Activated CD8-positive, alpha-beta memory T cell treated with anti-CD3 and anti-CD28 coated beads for 4 hours (primary cell): ENCODE measurements around the gene BRIX1.
A peak's percentile ranks its signal among the peaks of the same experiment; 100 is the strongest.

Source experiments
- DNase-seq, 2 donors: peaks; one replicate each; pipeline ENCODE4 v3.0.0-alpha.2; 2020; ENCODE audit warnings: low read depth in 2 of 2

The BRIX1 gene

DNA sequence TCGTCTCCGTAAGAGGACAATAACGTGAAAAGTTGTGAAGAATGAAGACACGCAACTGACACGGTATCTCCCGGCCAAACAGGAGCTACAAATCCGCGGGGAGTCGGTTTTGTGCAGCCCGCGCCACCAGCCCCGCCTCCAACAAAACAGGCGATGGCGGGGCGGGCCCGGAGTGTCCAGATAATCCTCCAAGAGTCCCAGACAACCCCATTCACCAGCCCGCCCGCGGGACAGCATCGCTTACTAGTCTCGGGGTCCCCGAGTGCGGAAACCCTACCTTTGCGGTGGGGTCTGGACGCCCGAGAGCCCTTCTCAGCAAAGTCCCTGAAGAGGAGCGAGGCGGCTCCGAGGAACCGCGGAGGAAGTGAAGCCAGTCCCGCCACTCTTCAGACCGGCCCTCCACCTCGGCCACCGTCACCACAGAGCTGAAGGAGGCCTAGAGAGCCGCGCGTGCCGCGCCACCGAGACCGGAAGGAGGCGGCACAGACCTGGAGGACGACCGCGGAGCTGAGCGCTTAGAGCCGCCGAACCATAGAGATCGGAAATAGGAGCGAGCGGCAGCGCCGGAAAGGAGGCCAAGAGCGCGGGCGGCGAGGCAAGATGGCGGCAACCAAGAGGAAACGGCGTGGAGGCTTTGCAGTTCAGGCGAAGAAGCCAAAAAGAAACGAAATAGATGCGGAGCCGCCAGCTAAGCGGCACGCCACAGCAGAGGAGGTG is at the start of gene BRIX1, which contains the start of gene RAD1:
BRIX1 (plus strand) TSS at position 573 of the 717 bp plus-strand sequence; CDS start at position 601, 28 bp downstream.
RAD1 (minus strand) TSS at position 366 of the 717 bp plus-strand sequence. CDS start 612 bp downstream, outside the sequence.
- peak; percentile 86 to 89 for DNase-seq

- no peak for DNase-seq
Measured at GRCh38 chr5:34866989-34867471, 48.5 kb upstream of the BRIX1 start.

DNA sequence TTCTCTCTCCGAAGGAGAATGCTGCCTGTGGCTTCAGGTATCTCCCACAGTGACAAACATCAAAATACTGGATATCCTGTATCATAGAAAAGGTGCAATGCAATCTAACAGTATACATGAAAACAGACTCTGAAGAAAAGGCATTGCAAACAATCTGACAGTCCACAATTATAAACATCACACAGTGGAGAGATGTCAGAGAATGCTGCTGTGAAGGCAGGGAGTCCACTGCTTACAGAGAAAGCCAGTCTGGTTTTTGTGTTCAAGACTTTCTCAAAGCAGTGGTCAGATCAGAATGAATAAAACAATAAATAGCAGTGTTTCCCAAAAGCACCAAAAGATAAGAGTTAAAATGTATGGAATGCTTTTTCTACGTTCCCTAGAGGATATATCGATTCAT is 47.9 kb upstream of the BRIX1 start:
- DNase-seq: no peak

GRCh38 chr5:34868791-34869190 is 46.7 kb upstream of the BRIX1 start:
- no peak for DNase-seq

- no peak for DNase-seq
Measured at GRCh38 chr5:34869256-34869655, 46.3 kb upstream of the BRIX1 start.

GRCh38 chr5:34870382-34870781 is 45.1 kb upstream of the BRIX1 start:
- no peak for DNase-seq

DNA sequence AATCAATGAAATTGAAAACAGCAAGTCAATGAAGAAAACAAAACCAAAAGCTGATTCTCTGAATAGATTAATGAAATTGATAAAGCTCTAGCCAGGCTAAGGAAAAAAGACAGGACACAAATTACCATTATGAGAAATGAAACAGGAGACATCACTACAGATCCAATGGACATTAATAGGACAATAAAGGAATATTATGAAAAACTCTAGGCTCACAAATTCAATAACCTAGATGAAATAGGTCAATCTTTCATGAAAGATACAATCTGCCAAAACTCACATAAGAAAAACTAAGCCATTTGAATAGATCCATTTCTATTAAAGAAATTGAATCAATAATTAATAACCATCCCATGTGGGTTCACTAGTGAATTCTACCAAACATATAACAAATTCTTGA is 39.2 kb upstream of the BRIX1 start:
- DNase-seq: no peak

GRCh38 chr5:34881246-34881645 is 34.3 kb upstream of the BRIX1 start:
- no peak for DNase-seq

- DNase-seq: no peak
Measured at GRCh38 chr5:34886392-34887119, 29.0 kb upstream of the BRIX1 start.

- DNase-seq: no peak
Measured at GRCh38 chr5:34889394-34889793, 26.1 kb upstream of the BRIX1 start.

- no peak for DNase-seq
Measured at GRCh38 chr5:34891981-34892380, 23.5 kb upstream of the BRIX1 start.

DNA sequence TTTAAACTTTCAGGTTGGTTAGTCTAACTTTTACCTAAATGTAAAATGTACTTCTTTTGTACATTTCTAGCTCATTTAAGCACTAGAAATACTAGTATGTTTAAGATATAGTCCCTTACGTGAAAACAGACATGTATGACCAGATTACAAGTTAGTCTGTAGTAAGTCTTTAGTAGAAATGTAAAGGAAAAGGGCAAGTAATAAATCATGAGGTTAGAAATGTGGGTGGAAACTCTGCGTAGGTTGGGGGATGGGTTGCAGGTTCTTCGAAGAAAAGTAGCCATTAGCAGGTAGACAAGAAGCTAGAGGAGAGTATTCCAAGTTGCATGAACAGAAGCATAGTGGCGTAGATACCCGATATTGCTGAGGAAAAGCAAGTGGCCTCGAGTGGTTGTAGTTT is 23.1 kb upstream of the BRIX1 start:
- no peak for DNase-seq

DNA sequence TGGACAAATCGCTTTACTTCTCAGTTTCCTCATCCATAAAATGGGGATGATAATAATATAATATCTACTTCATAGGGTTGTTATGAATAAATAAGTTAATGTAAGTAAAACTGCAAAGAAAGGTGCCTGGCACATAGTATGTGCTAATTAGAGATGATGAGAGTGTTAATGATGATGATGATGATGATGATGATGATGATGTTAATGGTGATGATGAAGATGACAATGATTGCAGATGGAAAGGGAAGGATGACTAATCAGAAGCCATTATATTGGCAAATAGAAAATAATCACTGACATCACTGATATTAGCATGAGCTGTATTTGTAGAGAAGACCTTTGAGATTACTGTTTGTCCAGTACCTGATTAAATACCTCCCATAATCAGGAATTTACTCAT is 20.8 kb upstream of the BRIX1 start:
- no peak for DNase-seq

DNA sequence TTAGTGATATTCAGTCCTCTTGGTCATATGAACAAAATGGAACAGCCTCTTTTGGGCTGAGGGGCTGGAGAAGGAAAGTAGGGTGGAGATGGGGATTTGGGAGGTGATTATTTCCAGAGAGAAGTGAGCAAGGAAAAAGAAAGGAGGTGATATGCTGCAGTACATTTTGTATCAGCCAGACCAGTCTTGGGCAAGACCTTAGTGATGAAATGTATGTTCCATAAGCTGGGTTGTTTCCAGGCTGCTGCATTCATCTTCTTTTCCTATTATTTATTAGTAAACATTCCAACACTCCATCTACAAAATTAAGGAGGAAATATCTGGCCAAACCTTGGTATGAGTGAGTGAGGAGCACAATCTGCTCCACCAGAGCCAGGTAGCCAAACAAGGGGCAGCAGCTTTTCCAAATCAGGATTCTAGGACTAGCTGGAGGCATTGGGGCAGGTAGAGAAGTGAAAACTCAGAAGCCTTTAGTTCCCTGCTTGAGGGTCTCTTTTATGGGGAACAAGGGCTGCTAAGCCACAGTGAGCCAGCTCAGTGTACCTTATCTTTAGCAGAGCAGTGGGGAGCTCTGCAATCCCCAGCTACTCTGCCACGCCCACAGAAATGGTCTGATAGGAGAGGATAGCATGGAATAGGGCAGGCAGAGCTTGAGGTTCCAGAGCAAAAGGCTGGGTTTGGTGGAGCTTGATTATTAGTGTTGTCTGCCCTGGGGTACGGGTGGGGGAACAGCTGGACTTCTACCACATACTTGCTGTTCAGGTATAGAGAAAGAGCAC is 19.7 kb upstream of the BRIX1 start:
- DNase-seq: no peak

DNA sequence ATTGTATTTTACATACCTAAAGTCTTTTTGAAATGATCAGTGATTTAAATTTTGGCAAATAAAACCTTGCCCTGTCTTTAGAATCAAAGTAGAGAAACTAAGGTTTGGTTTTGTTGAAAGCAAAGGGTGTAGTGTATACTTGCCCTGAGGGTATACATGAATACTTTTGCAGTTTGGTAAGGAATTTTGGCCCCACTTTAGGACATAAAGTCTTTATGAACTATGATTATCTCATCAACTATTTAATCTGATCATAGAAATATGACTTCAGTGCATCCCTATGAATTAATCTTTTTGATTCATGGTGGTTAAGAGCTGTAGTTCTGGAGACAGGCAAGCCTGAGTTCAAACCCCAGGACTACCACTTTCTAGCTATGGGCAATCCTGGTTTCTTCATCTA is 17.9 kb upstream of the BRIX1 start:
- DNase-seq: no peak

- DNase-seq: peak; percentile 8 to 31
Measured at GRCh38 chr5:34898258-34898895, 17.1 kb upstream of the BRIX1 start.

DNA sequence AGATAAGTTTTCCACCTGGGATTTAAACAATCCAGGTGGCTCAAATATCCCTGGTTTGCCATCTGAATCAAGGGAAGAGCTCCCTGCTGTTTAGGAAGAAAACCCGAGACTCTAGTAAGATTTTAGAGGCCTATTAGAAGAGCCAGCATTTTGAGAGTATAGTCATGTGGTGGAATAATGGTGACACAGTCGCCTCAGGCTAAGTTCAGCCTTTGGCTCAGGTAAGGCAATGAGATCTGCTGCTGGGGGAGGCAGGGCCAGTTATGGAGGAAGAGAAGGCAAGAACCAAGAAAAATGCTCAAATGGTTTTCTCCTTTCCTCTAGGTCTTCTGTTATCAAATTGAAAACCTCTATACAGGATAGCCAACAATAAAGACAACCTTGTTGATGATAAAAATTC is 16.4 kb upstream of the BRIX1 start:
- no peak for DNase-seq

- DNase-seq: no peak
Measured at GRCh38 chr5:34900652-34901051, 14.9 kb upstream of the BRIX1 start.

DNA sequence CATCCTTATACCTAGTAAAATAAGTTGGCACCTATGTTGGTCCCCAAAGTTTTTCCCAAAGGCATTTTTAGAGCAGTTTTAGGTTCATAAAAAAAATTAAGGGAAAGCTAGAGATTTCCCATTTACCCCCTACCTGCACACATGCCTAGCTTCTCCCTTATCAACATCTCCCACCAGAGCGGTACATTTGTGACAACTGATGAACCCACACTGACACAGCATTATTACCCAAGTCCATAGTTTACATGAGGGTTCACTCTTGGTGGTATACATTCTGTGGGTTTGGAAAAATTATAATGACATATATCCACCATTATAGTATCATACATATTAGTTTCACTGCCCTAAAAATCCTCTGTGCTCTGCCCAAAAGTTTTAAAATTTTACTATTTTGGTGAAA is 12.3 kb upstream of the BRIX1 start:
- no peak for DNase-seq

- DNase-seq: no peak
Measured at GRCh38 chr5:34905564-34905963, 9.9 kb upstream of the BRIX1 start.

DNA sequence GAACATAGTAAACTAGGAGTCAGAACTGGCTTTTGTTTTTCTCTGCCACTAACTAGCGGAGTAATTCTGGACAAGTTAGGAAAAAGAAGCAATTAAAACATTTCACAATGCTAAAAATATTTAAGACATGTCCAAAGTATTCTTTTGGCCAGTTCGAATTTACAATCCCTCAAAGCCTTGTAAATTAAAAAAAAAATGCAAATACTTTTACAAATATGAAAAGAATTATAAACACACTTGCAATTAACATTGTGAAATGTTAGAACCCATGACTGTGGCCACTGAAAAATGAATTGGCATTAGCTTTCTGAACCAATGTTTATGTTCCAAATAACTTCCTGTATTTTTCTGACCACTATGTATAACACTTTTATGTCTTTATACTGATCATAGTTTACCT is 2.4 kb upstream of the BRIX1 start:
- DNase-seq: no peak

DNA sequence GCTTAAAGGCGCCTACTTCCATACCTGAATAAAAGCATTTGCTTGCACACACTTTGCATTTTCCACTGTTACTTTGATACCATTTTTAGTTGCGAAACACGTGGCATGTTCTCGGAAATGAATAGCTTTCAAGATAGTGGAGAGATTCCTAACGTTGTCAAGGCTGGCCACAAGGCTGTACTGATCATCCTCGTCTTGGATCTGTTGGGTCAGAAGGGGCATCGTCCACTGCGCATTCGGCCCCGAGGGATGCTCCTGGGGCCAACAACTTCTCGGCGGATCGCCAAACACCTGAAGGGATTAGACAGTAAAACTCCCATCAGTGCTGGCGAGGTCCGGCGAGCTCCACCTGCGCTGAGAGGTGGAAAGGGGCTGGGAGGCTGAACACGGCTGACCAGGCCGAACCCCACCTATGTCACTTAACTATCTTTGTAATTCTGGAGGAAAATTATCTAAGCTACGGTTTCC is 806 bp upstream of the BRIX1 start:
- no peak for DNase-seq
